SK-N-MC (cell line): ENCODE data around the gene LAMB4.

Experiments used
- EZH2 ChIP-seq: fragments of 200-600 bp; sonication (generic); IDR thresholded peaks from one replicate; pipeline ENCODE4 v1.6.1; 2017; ENCODE audit warnings: antibody characterized with exemption
- FOXP2 ChIP-seq: optimal IDR thresholded peaks from 2 replicates; pipeline ENCODE3; 2011; ENCODE audit warnings: mild to moderate bottlenecking, moderate library complexity; ENCODE audit not compliant: insufficient read depth; ENCODE audit errors: extremely low read length, control extremely low read depth
- POLR2AphosphoS5 ChIP-seq: IDR thresholded peaks from 2 replicates; pipeline ENCODE4 v1.6.1; 2012; ENCODE audit warnings: mild to moderate bottlenecking, low read depth, low read length, borderline replicate concordance

DNA sequence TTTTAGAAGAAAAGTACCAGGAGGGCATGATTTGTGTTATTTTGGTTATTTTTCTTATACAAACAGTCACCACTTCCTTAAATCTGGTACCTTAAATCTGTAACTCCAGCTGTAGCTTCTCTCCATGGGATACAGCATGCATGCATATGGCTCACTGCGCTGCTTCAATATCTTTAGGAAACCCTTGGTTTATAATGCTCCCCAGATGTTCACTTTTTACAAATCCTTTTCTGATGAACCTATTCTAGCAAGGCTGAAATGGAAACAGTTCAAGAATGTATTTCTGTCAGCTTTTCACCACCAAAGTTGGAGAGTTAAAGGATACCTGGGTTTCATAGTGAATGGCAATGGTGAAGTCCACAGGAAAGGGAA, 50.9 kb downstream of the LAMB4 start:
- no peak for TF ChIP-seq POLR2AphosphoS5
- no peak for TF ChIP-seq EZH2
- TF ChIP-seq FOXP2: no peak
